Stimulated activated CD4-positive, alpha-beta T cell treated with anti-CD3 and anti-CD28 coated beads, Interleukin-1b, Interleukin-23, amount 100 ng/mL, for 1 hour (primary cell): ENCODE results near the gene NFATC2.
A peak's percentile ranks its signal among the peaks of the same experiment; 100 is the strongest.
"Not testable (repeated sequence)": the region's sequence is repeated elsewhere in the genome, so short reads cannot be mapped to it uniquely, and the experiment has no call there.

Experiments
- DNase-seq, 2 donors: peaks; one replicate each; pipeline ENCODE4 v3.0.0-alpha.2; 2020; ENCODE audit warnings: low read depth in 2 of 2

Gene NFATC2

DNA sequence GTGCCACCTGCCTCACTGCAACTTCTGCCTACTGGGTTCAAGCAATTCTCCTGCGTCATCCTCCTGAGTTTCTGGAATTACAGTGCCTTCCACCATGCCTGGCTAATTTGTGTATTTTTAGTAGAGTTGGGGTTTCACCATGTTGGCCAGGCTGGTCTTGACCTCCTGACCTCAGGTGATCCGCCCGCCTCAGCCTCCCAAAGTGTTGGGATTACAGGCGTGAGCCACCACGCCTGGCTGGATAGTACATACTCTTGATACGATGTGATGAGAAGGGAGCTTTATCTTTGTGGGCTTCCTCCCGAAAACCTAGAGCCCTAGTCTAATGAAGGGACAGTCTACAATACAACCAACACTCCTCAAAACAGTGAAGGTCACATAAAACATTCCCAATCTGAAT lies 2.4 kb downstream of the NFATC2 start:
- not testable (repeated sequence) for DNase-seq

GRCh38 chr20:51536116-51537069 lies 6.1 kb downstream of the NFATC2 start:
- DNase-seq = no peak

GRCh38 chr20:51535674-51536073 lies 6.8 kb downstream of the NFATC2 start:
- no peak for DNase-seq

- no peak for DNase-seq
Observed at GRCh38 chr20:51535075-51535386, 7.5 kb downstream of the NFATC2 start.

DNA sequence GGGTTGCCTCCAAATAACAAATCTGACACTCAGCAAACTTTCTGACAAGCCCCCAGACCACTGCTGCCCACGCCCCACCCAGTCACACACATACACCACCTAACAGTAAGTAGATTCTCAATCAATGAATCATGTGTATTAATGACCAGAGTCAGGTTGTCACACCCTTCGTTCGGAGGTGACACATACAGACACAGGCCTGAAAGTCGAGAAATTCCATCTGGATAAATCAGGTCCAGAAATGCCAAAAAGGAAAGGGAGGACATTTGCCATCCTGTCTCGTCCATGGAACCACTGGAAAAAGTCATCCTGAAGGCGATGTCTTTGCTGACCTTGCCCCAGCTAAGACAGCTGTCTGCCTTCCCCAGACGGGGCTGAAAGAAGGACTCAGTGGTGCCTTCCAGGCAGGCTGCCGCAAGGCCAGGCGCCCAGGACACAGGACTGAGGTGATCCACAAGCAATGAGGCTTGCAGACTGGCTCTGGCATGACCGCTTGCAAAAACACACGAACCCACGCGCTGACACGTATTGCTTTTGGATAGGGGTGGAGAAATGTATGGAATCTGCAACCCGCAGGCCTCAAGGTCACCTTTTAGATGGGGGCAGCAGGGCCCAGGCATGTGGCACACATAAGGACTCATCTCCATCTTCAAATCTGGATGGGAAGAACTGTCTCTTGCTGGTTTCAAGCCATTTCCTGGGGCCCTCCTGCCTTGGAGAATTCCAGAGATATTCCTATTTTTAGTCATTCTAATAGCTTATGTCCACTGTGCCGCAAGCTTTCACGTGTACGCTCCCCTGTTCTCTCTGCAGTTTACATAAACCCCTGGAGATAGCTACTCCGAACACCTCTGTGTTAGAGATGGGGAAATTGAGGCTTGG lies 9.0 kb downstream of the NFATC2 start:
- no peak for DNase-seq

DNA sequence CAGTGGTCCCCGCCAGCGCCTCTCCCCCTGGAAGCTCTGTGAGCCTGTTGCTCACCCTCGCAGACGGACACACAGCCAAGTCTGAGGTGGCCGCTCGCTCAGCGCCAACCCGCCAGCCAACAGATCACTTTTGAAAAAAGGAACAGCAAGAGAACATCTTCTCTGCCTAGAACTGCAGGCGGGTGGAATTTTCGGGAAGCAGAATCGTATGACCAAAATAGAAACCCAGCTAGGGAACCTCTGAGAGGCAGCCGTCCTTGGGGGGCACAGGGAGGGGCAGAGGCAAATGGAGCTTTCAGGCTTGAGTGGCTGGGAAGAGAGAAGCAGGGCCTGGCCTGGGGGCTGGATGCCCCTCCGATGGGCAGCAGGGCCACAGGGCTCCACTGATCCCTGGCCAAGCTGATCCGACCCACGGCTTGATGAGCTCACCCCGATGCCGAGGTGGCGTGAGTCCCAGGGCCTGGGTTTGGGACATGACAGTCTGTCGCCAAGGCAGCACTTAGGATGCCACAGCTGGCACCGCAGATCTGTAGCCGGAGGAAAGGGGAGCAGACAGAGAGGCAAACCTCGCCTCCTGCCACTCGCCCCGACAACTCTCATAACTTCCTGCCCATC lies 9.8 kb downstream of the NFATC2 start:
- DNase-seq = no peak

DNA sequence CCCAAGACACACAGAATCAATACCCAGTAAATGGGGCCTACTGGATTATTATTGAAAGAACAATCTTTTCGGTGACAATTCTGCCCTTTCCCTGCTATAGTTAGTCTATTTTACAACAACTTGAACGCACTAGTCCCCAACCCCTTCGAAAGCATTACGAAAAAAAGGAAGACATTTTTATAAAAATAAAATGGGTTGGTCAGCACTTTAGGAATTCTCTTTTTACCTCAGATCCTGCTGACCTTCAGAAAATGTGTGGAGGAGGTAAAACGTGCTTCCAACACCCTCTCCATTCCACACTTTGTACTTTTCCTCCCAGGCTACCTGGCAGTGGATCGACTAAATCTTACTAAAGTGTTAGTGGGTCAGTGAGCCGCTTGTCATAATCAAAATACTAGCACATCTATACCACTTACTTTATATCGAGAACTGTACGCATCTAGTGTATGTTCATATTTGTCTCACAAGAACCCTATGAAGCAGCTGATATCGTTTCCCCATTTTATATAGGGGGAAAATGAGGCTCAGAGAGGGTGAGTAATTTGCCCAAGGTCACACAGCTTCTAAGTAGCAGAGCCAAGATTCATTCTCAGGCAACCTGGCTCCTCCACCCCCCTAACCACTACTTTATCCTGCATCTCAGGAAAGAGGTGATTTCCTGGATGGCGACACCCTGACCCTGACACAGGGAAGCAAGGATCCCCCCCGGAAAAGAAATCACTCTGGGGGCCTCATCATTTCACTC lies 10.6 kb downstream of the NFATC2 start:
- no peak for DNase-seq

DNA sequence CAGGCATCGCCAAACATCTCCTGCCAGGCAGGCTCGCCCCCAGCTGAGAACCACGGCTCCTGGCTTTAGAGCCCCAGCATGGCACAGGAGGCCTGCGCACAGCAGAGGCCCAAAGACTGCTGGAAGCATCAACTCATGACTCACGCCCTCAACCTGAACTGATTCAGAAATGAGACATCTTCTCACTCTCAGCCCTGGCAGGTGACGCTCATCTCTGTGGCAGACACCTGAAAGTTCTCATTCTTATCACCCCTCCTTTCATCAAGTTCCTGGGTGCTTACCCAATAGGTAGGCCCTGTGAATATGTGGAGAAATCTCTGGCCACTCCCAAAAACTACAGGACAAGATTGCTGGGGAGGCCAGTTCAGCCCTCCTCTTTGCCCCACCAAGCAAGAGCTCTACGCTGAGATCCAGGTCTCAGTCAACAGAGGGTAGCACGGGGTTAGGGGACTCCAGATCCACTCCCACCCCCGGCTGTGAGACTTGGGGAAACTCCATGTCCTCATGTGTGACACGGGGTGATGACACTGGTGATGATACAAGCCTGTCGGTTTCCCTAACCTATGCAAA lies 11.3 kb downstream of the NFATC2 start:
- peak in 1 of 2 donors; percentile 56 for DNase-seq

DNA sequence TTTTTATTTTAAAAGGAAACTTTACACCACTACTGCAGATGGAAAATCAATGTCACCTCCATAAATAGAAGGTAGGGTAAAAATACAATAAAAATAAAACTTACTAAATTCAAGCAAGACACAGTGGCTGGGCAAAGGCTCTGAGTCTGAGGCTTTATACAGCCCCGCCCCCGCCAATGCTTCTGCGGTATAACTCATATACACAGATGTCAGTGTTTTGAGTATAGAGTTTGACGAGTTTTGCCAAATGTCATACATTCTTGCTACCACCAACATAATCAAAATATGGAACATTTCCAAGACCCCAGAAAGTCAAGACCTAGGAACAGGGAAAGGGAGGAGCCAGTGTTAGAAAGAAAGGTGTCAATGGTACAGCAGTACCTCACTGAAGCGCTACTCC lies 12.8 kb downstream of the NFATC2 start:
- peak in 1 of 2 donors; percentile 62 for DNase-seq

DNA sequence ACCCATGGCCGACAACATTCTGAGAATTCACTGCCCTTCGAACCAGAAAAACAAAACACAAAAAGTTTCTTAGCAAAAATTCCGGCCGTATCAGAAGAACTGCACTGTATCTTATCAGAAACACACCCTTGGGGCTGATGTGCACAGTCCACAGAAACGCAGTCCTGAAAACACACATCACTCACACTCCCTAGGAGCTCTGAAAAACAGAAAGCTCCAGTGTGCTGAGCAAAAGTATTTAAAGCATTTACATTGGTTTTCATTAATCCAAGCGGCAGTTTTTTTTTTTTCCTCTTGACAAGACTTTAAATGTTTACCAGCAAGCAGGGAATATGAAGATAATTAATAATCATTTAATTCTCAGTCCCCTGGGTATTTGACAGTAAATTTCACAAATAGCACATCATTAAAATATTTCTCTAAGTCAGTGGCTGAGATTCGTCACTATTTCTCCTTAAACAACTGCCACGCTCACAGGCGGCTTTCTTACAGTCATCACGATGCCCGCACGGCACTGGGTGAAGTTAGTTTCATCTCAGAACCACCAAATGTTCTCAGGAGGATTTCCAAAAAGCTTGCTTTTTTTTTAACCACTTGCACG lies 13.3 kb downstream of the NFATC2 start:
- DNase-seq = no peak

DNA sequence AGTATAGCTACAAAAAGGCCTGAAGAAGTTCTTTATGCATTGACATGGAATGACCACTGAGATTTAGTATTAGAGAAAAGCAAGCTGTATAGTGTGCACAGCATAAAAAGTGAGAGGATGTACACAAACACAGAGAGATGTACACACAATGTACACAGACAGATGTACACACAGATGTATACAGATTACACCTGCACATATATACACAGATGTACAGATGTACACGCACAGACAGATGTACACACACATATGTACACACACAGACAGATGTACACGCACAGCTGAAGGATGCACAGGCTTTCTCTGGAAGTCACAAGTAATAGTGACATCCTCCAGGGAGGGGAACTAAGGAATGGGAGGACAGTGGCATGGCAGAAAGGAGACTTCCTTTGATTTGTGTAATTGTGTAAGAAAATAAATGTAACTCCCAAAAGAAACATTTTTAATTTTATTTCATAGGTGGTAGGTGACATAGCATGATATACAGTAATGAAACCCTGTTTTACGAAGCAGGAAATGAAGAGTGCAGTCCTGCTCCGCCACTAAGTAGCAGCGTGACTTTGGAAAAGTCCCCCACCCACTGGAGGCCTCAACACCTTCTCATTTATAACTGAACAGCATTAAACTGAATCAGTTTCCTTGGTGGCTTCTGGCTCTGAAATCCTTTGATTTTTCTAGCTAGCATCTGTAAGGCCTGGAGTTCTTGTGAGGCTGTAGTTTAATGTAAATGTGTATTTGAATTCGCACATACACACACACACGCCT lies 14.1 kb downstream of the NFATC2 start:
- DNase-seq = peak in 1 of 2 donors; percentile 32

GRCh38 chr20:51526754-51527153 lies 15.8 kb downstream of the NFATC2 start:
- no peak for DNase-seq

DNA sequence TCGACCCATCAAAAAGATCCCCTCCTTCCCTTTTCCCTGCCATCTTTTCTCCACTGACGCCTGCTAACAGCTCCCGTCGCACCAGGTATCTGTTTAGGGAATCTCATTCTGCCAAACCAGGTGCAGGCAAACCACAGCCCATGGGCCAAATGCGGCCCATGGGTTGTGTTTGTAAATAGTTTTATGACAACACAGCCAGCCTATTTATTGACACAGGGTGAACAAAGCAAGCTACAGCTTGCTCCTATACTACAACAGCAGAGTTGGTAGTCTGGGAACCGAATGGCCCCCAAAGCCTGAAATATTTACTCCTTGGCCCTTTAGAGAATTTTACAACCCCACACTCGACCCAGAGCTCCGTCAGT lies 16.4 kb downstream of the NFATC2 start:
- DNase-seq = no peak

- peak in 1 of 2 donors; percentile 35 for DNase-seq
Observed at GRCh38 chr20:51525241-51526105, 17.0 kb downstream of the NFATC2 start.

DNA sequence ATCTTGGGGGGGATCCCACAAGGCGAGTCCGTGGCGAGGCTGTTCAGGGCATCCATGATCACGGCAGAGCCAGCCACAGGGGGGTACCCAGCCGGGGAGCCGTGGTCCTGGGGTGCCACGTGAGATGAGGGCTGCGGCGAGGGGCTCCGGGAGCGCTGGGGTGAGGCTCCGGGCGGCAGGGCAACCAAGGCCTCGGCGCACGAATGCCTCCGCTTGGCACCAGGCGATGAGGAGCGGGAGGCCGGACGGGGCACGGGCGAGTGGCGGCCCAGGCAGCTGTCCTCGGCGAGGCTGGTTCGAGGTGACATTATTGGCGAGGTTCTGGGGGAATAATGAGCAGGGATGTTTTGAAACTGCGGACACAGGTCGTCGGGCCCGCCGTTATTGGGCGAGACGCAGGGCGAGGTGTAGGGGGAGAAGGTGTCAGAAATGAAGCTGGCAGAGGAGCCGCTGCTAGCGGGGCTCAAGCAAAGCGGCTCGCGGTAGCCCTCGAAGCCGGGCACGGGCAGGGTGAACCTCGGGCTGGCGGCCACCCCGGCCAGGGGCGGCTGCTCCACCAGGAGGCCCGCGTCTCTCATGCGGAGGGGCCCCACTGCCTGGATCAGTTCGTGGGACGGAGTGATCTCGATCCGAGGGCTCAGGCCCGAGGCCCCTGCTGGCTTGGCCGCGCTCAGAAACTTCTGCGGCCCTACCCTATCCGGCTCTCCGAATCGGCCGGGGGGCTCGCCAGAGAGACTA lies 19.1 kb downstream of the NFATC2 start:
- DNase-seq = no peak

GRCh38 chr20:51522207-51522606 lies 20.3 kb downstream of the NFATC2 start:
- no peak for DNase-seq

GRCh38 chr20:51517839-51518238 lies 24.7 kb downstream of the NFATC2 start:
- no peak for DNase-seq

DNA sequence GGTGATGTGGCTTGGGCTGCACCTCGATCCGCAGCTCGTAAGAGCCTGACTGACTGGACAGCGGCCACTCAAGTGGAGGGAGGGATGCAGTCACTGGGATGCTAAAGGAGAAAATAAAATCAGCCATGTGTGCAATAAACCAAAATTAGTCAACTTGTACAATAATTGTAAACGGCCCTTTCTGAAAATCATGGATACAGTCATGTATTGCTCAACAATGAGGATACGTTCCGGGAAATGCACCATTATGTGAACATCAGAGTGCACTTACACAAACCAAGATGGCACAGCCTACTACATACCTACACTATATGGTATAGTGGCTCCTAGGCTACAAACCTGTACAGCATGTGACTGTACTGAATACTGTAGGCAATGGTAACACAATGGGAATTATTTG lies 25.7 kb downstream of the NFATC2 start:
- DNase-seq = no peak
